RWPE2 (cell line): ENCODE results near the gene RBM18.

Experiments used
- ATAC-seq: fragments of 200-7000 bp; cut with Tn5 transposase; 3 replicates; pipeline ENCODE4 v1.9.1; 2021; ENCODE audit warnings: low read depth
- DNase-seq: peaks from one replicate; pipeline ENCODE4 v3.0.0-alpha.2; 2020; ENCODE audit warnings: low spot score
- H3K27ac ChIP-seq: fragments of 450-650 bp; 2 replicates; pipeline ENCODE4 v1.5.1; 2017; ENCODE audit warnings: mild to moderate bottlenecking; ENCODE audit not compliant: poor library complexity, severe bottlenecking
- H3K27me3 ChIP-seq: fragments of 250-450 bp; sonication (Bioruptor Pico); 2 replicates; pipeline ENCODE4 v1.5.1; 2021; ENCODE audit warnings: mild to moderate bottlenecking, moderate library complexity; ENCODE audit not compliant: insufficient read depth, poor library complexity, severe bottlenecking
- H3K36me3 ChIP-seq: fragments of 250-450 bp; sonication (Bioruptor Pico); 2 replicates; pipeline ENCODE4 v1.5.1; 2020; ENCODE audit warnings: low read depth, mild to moderate bottlenecking, moderate library complexity
- H3K4me1 ChIP-seq: fragments of 250-450 bp; sonication (Bioruptor Pico); 2 replicates; pipeline ENCODE4 v1.5.1; 2021; ENCODE audit warnings: mild to moderate bottlenecking, moderate library complexity; ENCODE audit not compliant: insufficient read depth, poor library complexity, severe bottlenecking
- H3K4me3 ChIP-seq: fragments of 250-450 bp; sonication (Bioruptor Pico); 2 replicates; pipeline ENCODE4 v1.5.1; 2021; ENCODE audit warnings: mild to moderate bottlenecking, moderate library complexity; ENCODE audit not compliant: severe bottlenecking
- H3K9me3 ChIP-seq: fragments of 250-450 bp; sonication (Bioruptor Pico); 2 replicates; pipeline ENCODE4 v1.5.1; 2021; ENCODE audit warnings: mild to moderate bottlenecking, moderate library complexity; ENCODE audit not compliant: severe bottlenecking
- CTCF ChIP-seq: fragments of 450-650 bp; IDR thresholded peaks from one replicate; pipeline ENCODE4 v1.5.1; 2017; ENCODE audit warnings: mild to moderate bottlenecking, moderate library complexity; ENCODE audit not compliant: poor library complexity, severe bottlenecking

The RBM18 gene

GRCh38 chr9:122274055-122274454 is 9.4 kb upstream of the RBM18 start:
- peaks cover 3% of the 10 kb centered on the region for H3K9me3 ChIP-seq
- ATAC-seq (no peak), DNase-seq (no peak)
- H3K27me3 ChIP-seq = no peaks in the 10 kb centered on the region
- H3K4me3 ChIP-seq = no peak overlapping the region
- H3K36me3 ChIP-seq = peaks cover 81% of the 10 kb centered on the region
- TF ChIP-seq CTCF = no peak
- H3K4me1 ChIP-seq = no peaks in the 10 kb centered on the region
- no peak overlapping the region for H3K27ac ChIP-seq

- no peak for TF ChIP-seq CTCF
- peaks cover 46% of the 10 kb centered on the region for H3K36me3 ChIP-seq
- H3K4me3 ChIP-seq = no peak overlapping the region
- no peaks in the 10 kb centered on the region for H3K27me3 ChIP-seq
- ATAC-seq = no peak
- H3K27ac ChIP-seq = no peak overlapping the region
- DNase-seq = no peak
- no peaks in the 10 kb centered on the region for H3K9me3 ChIP-seq
- H3K4me1 ChIP-seq = peaks cover 13% of the 10 kb centered on the region
Measured at GRCh38 chr9:122268041-122268814, 3.6 kb upstream of the RBM18 start.

GRCh38 chr9:122265149-122265915 is 692 bp upstream of the RBM18 start:
- Histone ChIP-seq H3K27ac (peak overlapping the region; percentile 73), H3K4me3 (peak overlapping the region; percentile 59), H3K4me1 (peaks cover 14% of the 10 kb centered on the region), H3K27me3 (no peaks in the 10 kb centered on the region), H3K9me3 (no peaks in the 10 kb centered on the region), H3K36me3 (peaks cover 42% of the 10 kb centered on the region)
- ATAC-seq (peak; percentile 38), DNase-seq (no peak)
- TF ChIP-seq CTCF = peak; percentile 16

- TF ChIP-seq CTCF = no peak
- Histone ChIP-seq H3K4me3 (peak overlapping the region; percentile 59), H3K9me3 (no peaks in the 10 kb centered on the region), H3K27ac (peak overlapping the region; percentile 73), H3K36me3 (peaks cover 50% of the 10 kb centered on the region), H3K4me1 (peaks cover 14% of the 10 kb centered on the region), H3K27me3 (no peaks in the 10 kb centered on the region)
- DNase-seq (no peak), ATAC-seq (no peak)
Measured at GRCh38 chr9:122263699-122264349, 816 bp downstream of the RBM18 start.
